Stimulated activated naive CD8-positive, alpha-beta T cell treated with anti-CD3 and anti-CD28 coated beads, Interleukin-15, Interleukin-2, amounts not matched to agents 100 ng/mL and 50 ng/mL, for 24 hours (primary cell): ENCODE measurements around the gene KCNG1.

Source experiments
- H3K27ac Mint-ChIP-seq: one replicate; pipeline ENCODE4 v1.8.0; 2021; ENCODE audit warnings: mild to moderate bottlenecking, mixed read lengths
- H3K27me3 Mint-ChIP-seq: one replicate; pipeline ENCODE4 v1.8.0; 2021; ENCODE audit warnings: mixed read lengths
- H3K36me3 Mint-ChIP-seq: one replicate; pipeline ENCODE4 v1.8.0; 2021; ENCODE audit warnings: low read depth, mixed read lengths
- H3K4me1 Mint-ChIP-seq: one replicate; pipeline ENCODE4 v1.8.0; 2021; ENCODE audit warnings: low read depth, mixed read lengths
- H3K4me3 Mint-ChIP-seq: one replicate; pipeline ENCODE4 v1.8.0; 2021; ENCODE audit warnings: mild to moderate bottlenecking, mixed read lengths
- H3K9me3 Mint-ChIP-seq: one replicate; pipeline ENCODE4 v1.8.0; 2021; ENCODE audit warnings: mixed read lengths

The KCNG1 gene

DNA sequence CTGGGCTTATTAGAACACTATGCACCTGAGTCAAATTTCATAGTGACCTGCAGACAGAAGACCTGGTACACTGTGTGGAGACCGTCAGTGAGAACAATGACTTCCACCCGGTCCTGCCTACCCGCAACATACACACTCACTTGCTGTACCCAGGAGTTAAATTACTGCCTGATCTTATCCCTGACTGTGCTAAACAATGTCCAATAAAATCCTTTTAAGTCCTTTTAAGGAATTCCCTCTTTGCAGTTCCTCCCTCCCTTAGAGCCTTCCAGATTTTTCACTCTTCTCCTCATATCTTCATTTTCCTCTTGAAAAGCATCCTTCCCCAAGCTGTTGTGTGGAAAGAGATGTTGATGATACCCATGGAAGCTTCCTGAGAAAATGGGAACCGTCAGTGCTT is 3.4 kb upstream of the KCNG1 start:
- no peak overlapping the region for H3K4me3 Mint-ChIP-seq

DNA sequence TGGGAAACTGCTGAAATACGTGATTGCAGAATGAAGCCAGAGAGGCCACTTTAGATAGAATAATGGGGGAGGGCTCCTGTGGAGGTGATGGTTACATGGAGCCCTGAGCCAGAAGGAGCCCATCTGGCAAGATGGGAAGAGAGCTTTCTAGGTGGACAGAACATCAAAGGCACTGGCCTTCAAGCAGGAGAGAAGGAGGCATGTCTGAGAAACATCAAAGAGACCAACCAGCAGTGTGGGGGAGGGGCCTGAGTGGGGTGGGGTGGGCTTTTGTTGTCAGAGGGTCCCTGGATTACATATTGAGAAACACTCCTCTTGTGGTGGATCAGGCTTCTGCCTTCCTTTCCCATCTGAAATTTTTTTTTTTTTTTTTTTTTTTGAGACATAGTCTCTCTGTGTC is 1.9 kb upstream of the KCNG1 start:
- Mint-ChIP-seq H3K27me3 (peaks cover 83% of the 10 kb centered on the region), H3K36me3 (no peaks in the 10 kb centered on the region), H3K9me3 (no peaks in the 10 kb centered on the region), H3K4me1 (peaks cover 6% of the 10 kb centered on the region), H3K4me3 (no peak overlapping the region), H3K27ac (no peak overlapping the region)

More for the DNA sequence above, 3.4 kb upstream of the KCNG1 start:
- Mint-ChIP-seq H3K4me1 (peaks cover 6% of the 10 kb centered on the region), H3K27me3 (peaks cover 84% of the 10 kb centered on the region), H3K36me3 (no peaks in the 10 kb centered on the region), H3K9me3 (no peaks in the 10 kb centered on the region), H3K27ac (no peak overlapping the region)

DNA sequence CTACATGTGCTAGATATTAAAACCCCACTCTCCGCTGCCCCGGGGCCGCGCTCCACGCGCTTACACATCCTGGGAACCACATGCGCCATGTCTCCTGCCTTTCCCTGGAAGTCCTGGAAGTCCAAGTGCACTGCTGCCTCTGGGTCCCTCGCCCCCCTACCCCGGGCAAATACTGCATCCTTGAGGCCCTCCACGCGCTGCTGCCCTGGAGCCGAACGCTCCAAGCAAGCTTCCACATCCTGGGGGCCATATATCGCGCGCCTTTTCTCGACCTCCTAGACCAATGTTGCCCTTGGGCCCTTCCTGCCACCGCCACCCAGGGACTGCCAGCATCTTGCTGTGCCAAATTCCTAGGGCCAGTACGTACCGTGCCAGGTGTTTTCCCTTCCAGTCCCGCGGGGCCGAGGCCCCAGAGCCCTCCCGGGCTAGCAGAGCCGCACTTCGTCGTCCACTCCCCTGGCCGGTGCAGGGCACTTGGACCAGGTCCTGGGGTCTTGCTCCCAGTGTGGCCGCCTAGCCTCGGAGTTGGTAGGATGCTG is 779 bp upstream of the KCNG1 start:
- peak overlapping the region; percentile 66 for H3K4me3 Mint-ChIP-seq
- no peaks in the 10 kb centered on the region for H3K9me3 Mint-ChIP-seq
- H3K36me3 Mint-ChIP-seq: no peaks in the 10 kb centered on the region
- peaks cover 82% of the 10 kb centered on the region for H3K27me3 Mint-ChIP-seq
- no peak overlapping the region for H3K27ac Mint-ChIP-seq
- H3K4me1 Mint-ChIP-seq: peaks cover 6% of the 10 kb centered on the region

DNA sequence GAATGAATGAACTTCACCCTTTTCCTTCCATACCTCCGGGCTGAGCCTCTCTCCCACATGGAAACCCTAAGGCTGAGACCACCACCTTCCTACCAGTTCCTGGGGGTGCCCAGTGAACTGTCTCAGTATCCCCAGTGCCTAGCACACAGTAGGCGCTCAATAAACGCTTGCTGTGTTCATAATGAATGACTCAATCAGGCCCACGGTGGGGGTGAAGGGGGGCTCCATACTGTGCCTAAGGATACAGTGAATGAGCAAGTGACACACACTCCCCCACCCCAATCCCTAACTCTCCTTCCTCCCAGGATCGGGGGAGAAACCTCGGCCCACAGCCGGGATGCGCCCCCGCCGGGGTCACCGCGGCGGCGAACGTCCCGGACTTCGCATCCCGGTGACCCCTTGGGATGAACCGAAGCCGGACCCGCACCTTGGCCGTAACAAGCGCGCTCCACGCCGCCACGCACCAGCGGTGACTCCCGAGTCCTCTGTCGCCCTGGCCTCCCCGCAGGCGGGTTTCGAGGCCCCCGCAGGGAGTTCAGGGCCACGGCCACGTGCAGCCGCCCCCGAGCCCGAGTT is 592 bp downstream of the KCNG1 start:
- peaks cover 8% of the 10 kb centered on the region for H3K4me1 Mint-ChIP-seq
- H3K27me3 Mint-ChIP-seq: peaks cover 74% of the 10 kb centered on the region
- H3K9me3 Mint-ChIP-seq: no peaks in the 10 kb centered on the region
- no peak overlapping the region for H3K27ac Mint-ChIP-seq
- no peaks in the 10 kb centered on the region for H3K36me3 Mint-ChIP-seq
- H3K4me3 Mint-ChIP-seq: peak overlapping the region; percentile 77

DNA sequence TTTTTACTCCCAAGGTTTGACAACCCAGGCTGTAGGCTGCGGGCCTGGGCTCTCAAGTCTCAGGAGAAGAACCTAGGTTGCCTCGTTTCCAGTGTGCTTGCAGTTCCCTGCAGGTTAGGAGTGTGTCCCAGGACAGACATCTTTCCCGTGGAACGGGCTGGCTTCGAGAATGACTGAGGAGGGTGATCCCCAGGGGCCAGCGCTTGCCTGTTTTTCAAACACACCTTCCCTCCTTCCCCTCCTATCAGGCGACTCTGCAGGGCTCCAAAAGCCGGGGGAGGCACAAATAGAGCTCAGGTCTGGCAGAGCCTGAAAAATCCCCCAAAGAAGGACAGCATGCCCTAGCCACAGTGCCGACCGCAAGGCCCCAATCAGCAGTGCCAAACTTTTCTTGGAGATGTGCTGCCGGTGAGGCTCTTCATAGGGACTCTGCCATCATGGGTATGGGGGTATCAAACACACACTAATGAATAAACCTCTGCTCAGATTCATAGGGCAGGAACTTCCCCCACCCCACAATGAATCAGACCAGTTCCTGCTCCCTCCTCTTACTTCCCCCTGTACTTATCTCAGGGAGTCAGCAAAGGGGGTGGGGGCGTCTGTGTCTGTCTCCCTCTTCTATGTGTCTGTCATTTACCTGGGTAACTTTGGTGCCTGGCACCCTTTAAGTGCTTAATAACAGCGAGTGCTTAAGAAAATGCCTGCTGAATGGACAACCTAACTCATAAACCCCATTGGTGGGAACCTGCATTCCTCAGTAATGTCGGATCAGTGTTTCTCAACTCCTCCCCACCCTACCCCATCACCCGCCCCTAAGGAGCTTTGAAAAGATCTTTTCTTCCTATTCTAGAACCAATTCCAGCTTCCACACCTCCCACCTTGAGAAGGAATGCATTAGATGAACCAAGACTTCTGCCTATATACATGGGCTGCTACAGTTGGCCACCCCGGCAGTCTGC is 1.6 kb downstream of the KCNG1 start:
- Mint-ChIP-seq H3K4me3 (peak overlapping the region; percentile 77), H3K9me3 (no peaks in the 10 kb centered on the region), H3K4me1 (peaks cover 10% of the 10 kb centered on the region), H3K36me3 (no peaks in the 10 kb centered on the region), H3K27ac (no peak overlapping the region), H3K27me3 (peaks cover 71% of the 10 kb centered on the region)

DNA sequence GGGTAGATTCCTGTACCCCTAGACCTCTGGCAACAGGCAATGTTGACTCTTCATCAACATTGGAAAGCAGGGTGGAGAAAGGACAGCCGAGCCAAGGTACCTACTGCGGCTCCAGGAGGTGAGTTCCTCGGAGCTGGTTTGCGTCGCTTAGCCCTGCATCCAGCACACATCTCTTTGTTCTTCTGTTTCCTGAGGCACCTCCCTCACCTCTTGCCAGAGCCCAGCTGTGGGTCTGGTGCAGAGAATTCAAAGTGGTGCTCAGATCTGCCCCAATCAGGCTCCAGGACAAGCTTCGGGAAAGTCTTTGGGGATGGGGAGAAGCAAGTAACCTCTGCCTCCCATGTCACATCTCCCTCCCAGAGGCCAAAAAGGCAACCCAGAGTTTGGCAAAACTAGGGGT is 2.2 kb downstream of the KCNG1 start:
- Mint-ChIP-seq H3K36me3 (no peaks in the 10 kb centered on the region), H3K27ac (no peak overlapping the region), H3K9me3 (no peaks in the 10 kb centered on the region), H3K4me1 (peaks cover 10% of the 10 kb centered on the region), H3K4me3 (no peak overlapping the region), H3K27me3 (peaks cover 70% of the 10 kb centered on the region)

DNA sequence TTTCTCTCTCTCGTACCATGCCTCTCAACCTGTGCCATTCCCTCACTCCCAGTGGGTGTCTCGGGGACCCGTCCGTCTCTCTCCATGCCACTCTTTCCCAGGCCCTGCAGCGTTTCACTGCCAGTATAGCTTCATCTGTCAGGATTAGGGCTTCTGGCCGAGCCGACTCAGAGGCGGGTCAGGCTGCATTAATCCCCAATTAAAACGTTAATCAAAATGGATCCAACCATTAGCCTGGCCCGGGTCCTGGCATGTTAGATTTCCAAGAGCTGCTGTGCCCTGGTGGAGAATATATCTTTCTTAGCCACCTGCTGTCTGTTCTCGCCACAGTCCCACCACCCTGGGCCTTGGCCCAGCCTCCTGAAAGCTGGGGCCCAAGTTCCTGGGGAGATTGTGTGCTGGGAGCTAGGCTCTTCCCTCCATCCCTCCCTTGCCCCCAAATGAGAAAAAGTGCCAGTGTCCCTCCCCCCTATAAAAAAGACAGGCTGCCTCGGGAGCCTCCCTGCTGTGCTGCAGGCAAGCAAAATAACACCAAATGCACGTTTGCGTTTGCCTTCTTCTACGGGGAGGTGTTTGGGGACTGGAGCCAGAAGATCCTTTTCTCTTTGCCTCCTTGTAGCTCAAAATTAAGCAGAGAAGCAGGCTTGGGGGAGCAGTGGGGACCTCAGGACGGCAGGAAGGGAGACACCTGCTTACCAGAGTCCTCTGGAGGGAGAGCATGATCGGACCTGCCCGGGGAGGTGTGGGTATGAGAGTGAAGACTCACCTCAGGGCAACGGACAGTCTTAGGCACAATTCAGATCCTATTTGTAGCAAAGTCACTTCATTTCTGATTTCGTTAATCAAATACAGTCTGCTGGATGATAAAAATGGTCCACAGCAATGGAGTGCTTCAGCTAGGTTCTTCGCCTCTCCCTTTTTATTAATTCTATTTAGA is 3.0 kb downstream of the KCNG1 start:
- H3K4me1 Mint-ChIP-seq: peaks cover 10% of the 10 kb centered on the region
- no peaks in the 10 kb centered on the region for H3K36me3 Mint-ChIP-seq
- peaks cover 72% of the 10 kb centered on the region for H3K27me3 Mint-ChIP-seq
- no peak overlapping the region for H3K27ac Mint-ChIP-seq
- H3K4me3 Mint-ChIP-seq: no peak overlapping the region
- H3K9me3 Mint-ChIP-seq: no peaks in the 10 kb centered on the region

DNA sequence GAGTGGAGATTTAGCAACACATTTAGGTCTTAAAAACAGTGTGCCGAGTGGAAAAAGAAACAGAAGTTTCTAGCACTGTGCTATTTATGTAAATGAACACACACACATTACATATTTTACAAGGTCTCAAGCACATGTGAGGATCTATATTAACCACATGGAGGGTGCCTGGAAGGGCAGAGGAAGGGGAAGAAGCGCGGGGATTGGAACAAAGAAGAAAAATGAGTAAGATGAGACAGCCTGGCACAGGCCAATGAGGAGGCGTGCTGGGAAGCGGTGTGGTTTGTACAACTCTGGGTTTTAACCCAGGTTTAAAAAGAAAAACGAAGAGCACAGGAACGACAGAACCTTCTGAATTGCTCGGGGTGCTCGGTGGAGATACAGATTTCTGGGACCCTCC is 5.7 kb downstream of the KCNG1 start:
- Mint-ChIP-seq H3K4me1 (peaks cover 4% of the 10 kb centered on the region), H3K27ac (no peak overlapping the region), H3K27me3 (peaks cover 73% of the 10 kb centered on the region), H3K4me3 (no peak overlapping the region), H3K36me3 (no peaks in the 10 kb centered on the region), H3K9me3 (no peaks in the 10 kb centered on the region)

DNA sequence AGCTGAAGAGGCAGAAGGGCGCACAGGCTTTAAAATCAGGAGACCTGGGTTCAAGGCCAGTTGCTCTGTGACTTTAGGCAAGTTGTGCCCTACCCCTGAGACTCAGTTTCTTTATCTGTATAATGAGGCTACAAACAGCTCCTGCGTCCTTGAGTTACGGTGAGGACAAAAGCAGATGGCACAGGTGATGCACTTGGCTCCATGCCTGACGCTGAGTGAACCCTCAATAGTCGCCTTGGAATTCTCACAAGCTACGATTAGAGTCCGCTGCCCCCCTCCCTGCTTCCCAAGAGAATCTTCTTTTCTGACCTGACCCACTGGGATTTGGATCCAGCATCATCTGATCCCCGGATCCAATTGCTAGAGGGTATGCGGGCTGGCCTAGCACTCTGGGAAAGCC is 6.4 kb downstream of the KCNG1 start:
- H3K27ac Mint-ChIP-seq: no peak overlapping the region
- H3K9me3 Mint-ChIP-seq: no peaks in the 10 kb centered on the region
- no peaks in the 10 kb centered on the region for H3K36me3 Mint-ChIP-seq
- H3K4me3 Mint-ChIP-seq: no peak overlapping the region
- H3K4me1 Mint-ChIP-seq: peaks cover 4% of the 10 kb centered on the region
- peaks cover 66% of the 10 kb centered on the region for H3K27me3 Mint-ChIP-seq

DNA sequence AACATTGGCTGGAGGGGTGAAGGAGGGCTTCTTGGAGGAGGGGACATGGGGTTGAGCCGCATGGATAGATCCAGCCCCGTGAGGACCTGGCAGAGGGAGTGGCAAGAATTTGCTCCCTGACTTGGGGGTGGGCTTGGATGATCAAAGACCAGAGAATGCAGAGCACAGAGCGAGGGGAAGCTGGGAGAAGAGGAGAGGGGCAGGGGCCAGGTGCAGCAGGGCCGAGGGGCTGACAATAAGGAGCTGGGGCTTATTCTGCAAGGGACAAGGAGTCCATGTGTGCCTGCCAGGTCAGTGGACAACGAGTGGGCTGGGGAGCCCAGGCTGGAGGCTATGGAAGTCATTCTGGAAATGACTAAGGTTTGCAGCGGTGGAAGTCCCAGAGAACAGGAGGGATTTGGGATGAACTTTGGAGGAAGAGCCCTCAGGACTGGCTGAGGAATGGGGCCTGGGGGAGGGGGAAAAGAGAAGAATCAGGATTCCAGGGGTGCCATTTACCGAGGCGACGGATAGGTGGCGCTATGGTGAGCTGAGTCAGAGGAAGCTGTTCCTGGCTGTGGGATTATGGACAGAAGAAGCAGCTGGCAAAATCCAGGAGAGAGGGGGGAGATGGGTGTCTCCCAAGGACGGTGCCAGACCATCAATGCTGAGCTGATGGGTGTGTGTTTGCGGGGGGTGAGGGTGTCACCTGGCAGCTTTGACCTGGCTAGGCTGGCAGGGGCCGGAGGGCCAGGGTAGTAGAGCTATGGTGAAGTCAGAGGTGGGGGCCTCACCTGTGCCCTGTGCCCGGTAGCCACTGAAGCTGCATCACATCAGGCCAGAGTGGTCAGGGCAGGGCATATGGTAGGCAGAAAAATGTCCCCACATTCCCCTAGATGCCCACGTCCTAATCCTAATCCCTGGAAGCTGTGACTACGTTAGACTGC is 7.8 kb downstream of the KCNG1 start:
- Mint-ChIP-seq H3K4me3 (no peak overlapping the region), H3K27me3 (peaks cover 54% of the 10 kb centered on the region), H3K4me1 (peaks cover 4% of the 10 kb centered on the region), H3K36me3 (no peaks in the 10 kb centered on the region), H3K27ac (no peak overlapping the region), H3K9me3 (no peaks in the 10 kb centered on the region)

DNA sequence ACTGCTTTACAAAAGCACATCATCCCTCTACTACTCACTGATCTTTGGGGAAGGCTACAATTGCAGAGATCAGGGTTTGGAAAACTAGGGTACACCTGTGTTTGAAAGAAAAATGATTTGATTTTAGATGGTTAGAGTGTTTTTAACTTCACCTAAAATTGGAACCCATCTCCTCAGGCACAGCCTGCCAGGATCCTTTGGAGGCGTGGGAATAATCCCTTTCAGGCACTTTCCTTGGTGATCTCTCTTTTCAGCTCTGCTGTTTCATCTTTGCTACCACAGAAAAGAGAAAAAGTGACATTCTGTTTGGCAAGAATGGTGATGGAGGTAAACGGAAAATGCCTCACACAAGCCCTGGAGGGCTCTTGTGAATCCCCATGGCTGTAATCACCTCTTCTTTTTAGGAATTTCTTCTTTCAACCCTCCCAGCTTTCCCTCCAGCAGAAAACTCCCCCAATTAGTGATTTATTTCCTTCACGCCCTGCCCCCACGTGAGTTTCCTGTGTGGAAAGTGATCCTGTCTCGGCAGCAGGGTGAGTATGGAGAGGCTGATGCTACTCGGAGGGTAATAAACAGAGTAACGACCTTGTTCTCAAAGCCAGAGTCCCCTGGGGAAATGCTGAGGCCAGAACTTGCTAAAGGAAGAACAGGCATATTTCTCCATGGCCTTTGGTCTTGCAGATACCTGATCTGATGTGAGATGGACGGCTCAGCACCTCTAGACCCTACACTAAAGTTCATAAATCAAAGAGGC is 9.2 kb downstream of the KCNG1 start:
- peaks cover 4% of the 10 kb centered on the region for H3K4me1 Mint-ChIP-seq
- H3K27ac Mint-ChIP-seq: no peak overlapping the region
- H3K36me3 Mint-ChIP-seq: no peaks in the 10 kb centered on the region
- H3K27me3 Mint-ChIP-seq: peaks cover 48% of the 10 kb centered on the region
- no peak overlapping the region for H3K4me3 Mint-ChIP-seq
- no peaks in the 10 kb centered on the region for H3K9me3 Mint-ChIP-seq

DNA sequence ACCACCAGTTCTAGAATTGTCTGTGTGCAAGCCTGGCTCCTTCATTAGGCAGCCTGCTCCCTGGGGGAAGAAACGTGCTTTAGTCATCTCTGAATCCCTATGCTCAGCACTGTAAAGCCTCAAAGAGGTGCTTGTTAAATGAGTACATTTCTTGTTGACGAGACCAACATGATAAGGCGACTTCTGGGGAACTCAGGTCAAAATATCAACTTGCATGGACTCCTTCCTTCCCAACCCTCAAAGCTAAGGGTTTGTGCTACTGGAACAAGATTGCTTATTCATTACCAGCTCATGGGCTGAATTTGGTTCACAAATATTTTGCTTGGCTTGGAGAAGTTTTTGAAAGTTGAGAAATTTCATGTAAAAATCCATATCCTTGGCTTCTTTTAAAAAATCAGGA is 10.6 kb downstream of the KCNG1 start:
- H3K27ac Mint-ChIP-seq: no peak overlapping the region
- H3K4me3 Mint-ChIP-seq: no peak overlapping the region
- H3K27me3 Mint-ChIP-seq: peaks cover 41% of the 10 kb centered on the region
- H3K4me1 Mint-ChIP-seq: peaks cover 3% of the 10 kb centered on the region
- H3K36me3 Mint-ChIP-seq: no peaks in the 10 kb centered on the region
- H3K9me3 Mint-ChIP-seq: no peaks in the 10 kb centered on the region

DNA sequence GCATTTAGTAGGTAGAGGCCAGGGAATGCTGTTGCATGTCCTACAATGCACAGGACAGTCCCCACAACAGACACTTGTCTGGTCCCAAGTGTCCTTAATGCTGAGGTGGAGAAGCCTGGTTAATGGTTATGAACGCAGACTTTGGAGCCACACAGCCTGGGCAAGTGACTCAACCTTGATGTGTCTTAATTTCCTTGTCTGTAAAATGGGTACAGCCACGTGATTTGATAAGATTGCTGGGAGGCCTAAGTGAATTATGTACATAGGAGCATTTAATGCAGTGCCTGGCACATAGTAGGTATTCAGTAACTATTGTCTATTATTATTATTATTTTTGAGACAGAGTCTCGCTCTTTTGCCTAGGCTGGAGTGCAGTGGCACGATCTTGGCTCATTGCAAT is 11.4 kb downstream of the KCNG1 start:
- Mint-ChIP-seq H3K4me3 (no peak overlapping the region), H3K4me1 (no peaks in the 10 kb centered on the region), H3K9me3 (no peaks in the 10 kb centered on the region), H3K36me3 (no peaks in the 10 kb centered on the region), H3K27me3 (peaks cover 36% of the 10 kb centered on the region), H3K27ac (no peak overlapping the region)
